GM18951 (cell line): ENCODE results near the gene SMOC2.

Source experiments
- POLR2A ChIP-seq: IDR thresholded peaks from 4 replicates; pipeline ENCODE4 v1.6.1; 2011; ENCODE audit warnings: mild to moderate bottlenecking; ENCODE audit not compliant: insufficient read length, insufficient read depth; ENCODE audit errors: extremely low read depth
- in situ Hi-C: fragments of 300-500 bp; cut with MboI; formaldehyde crosslinking; loops from one replicate; pipeline ENCODE4 v1.12.0; 2022; ENCODE audit warnings: low sequenced_read_pairs, mixed read lengths, inconsistent platforms; ENCODE audit not compliant: unreplicated experiment

The SMOC2 gene

DNA sequence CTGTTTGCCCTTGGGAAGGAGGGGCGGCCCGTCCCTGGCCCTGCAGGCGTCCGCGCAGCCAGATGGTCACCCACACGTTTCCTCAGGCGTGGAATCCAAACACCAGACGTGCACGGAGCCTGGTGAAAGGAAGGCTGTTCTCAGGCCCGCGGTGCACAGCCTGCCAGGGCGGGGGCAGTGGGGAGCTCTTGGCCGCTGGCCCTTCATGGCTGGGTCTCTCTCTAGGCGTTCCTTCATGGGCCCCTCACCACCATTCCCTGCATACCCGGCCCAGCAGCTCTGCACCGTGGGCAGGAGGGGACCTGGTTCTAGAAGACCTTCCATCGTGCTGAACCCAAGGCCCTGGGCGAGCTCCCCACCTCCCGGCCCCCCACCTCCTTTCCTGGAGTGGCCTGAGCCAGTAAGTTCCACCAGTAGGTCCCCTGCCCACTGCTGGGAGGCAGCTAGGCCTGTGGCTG is 30.4 kb upstream of the SMOC2 start:
- in situ Hi-C loops: no loop called here
- TF ChIP-seq POLR2A: no peak

DNA sequence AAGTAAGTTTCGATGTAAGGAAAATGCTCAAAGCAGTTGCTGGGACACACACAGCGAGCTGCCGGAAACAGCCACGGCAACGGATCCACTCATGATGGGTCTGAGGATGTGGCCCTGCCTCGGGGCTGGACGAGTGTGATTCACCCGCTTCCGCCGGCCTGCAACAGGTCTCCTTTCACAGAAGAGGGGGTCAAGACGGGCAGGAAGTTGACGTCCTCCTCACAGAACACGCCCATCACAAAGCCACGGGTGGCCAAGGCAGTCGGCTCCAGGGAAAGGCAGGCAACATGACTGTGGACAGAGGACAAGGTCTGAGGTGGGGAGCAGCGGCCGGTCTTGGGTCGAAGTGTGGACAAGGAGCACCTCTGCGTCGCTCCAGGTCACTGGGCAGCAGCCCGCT is 29.9 kb upstream of the SMOC2 start:
- in situ Hi-C loops: no loop called here
- TF ChIP-seq POLR2A: no peak

DNA sequence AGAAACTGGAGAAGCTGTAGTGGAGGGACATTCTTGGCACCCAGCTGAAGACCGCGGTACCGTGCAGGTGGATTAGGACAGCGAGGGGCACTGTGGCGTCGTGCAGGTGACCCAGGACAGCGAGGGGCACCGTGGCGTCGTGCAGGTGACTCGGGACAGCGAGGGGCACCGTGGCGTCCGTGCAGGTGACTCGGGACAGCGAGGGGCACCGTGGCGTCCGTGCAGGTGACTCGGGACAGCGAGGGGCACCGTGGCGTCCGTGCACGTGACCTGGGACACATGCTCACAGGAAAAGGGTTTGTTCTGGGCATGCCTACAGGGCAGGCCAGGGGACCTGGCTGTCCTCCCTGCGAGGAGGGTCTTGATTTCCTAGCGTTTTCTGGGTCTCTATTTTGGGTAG is 29.2 kb upstream of the SMOC2 start:
- in situ Hi-C loops: no loop called here
- TF ChIP-seq POLR2A: no peak

DNA sequence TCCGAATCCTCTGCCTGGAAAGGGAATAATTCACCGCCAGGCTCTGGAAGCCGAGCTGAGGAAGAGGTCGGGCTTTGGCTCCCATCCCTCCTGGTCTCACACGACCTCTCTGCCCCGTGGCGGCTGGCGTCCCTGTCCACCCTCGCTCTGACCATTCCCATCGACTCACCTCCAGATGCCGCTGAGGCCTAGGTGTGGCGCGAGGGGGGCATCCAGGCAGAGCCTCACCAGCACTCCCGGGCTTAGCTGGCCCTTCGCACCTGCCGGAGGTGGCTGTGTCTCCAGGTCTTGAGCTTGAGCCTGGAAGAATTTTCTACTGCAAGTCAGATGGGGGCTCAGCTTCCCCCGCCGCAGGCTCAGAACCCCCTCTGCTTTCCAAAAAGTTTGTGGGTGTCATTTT is 28.5 kb upstream of the SMOC2 start:
- in situ Hi-C loops: no loop called here
- TF ChIP-seq POLR2A: no peak

DNA sequence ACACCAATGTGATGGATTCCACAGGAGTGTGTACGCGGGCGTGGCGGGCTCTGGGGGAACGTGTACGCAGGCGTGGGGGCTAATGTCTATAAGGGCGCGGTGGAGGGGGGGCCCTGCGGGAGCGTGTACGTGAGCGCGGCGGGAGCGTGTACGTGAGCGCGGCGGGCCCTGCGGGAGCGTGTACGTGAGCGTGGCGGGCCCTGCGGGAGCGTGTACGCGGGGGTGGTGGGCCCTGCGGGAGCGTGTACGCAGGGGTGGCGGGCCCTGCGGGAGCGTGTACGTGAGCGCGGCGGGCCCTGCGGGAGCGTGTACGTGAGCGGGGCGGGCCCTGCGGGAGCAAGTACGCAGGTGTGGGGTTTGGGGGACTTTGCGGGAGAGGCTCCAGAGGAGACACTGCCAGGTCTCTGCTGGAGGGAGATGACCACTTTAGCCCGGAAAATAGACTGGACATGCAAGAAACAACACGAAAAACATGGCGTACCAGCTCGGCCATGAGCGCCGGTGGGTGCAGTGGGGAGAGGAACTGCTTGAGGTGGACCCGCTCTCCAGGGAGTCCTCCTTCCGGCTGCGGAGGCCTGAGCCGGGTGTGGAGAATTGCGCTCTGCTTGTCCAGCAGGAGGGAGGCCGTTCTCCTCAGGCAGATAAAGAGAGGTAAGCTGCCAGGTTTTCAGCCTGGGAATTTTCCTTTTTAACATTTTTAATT is 27.8 kb upstream of the SMOC2 start:
- no peak for TF ChIP-seq POLR2A
- in situ Hi-C loops: no loop called here

DNA sequence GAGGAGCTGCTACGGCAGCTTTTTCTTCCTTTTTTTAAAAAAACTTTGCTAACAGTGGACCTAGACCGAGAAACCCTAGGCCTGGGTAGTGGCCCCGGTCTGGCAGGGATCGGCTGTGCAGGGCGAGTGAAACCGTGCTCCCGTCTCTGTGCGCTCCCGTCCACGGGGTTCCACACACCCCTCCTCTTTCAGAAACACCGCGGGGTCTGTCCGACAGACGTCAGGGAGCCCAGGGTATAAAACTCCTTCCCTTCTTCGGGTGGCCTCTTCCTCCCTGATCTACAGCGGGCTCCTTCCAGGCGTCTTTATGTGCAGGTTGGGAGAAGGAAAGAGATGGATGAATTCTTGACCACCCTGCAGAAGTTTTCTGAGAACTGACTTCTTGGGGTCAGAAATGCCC is 27.1 kb upstream of the SMOC2 start:
- TF ChIP-seq POLR2A: no peak
- in situ Hi-C loops: no loop called here

DNA sequence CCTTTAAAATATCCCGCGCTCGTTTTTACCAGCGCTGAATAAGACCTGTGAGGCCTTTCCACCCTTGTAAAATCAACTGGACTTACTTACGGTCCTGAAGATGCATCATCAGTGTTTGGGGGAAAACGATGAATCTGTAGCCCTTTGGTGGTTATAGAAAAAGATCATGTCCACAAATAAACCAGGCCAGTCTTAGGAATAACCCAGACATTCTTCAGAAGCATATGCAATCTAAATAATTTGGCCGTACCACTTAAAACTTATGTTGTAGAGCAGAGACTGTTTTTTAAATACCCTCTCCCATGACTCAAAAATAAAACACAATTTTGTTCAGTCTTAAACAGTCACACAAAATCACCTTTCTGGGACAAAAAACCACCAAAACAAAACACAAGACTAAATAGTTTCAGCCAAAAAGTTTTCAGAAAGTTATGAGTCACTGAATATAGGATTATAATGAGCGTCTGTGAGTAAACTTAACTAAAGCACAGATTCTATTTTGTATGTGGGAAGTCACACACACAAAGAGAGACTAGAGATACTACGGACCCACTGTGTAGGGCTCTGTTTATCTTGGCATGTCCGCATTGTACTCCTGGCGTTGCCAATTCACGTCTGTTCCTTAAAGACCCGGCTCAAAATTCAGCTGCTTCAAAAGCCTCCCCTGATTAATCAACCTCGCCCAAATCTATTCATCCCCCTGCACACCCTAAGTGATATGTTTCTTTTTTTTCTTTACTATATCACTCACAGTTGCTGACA is 26.5 kb upstream of the SMOC2 start:
- in situ Hi-C loops: no loop called here
- no peak for TF ChIP-seq POLR2A

DNA sequence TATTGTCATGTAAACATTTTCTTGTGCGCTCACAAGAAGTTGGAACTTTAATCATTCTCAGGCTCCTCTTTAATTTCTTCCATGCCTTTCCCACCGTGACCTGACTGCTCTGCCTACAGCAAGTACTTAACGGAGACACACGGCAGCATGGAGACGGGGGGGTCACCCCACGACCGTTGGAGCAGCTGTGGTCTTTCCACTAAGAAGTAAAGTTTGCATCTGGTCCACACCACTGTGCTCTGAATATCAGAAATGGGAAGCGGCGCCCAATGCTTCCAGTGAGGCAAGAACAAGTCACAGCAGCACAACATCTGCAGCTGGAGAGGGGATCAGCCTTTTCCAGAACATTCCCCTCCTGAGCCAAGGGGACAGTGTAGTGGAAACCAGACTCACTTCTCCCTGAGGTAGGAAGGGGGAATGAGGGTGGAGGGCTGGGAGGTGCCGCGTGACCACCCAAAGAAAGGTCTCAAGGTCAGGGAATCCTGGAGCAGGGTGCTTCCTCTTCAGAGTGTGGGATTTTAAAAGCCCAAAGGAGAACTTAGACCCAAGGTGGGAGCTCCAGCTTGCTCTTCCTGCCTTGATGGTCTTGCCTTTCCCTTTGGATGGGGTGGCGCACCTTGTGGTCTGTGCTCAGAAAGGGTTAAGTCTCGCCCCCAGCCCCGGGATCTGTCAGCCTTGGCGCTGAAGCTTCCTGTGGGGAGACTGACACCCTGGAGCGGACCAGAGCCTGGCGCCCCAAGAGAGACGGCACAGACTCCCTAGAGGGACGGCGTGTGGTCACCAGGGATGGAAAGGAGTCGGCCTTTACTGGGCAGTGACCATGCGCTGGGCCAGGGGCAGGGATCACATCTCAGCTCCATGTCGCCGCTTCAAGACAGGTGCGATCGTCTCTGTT is 25.6 kb upstream of the SMOC2 start:
- in situ Hi-C loops: no loop called here
- no peak for TF ChIP-seq POLR2A

DNA sequence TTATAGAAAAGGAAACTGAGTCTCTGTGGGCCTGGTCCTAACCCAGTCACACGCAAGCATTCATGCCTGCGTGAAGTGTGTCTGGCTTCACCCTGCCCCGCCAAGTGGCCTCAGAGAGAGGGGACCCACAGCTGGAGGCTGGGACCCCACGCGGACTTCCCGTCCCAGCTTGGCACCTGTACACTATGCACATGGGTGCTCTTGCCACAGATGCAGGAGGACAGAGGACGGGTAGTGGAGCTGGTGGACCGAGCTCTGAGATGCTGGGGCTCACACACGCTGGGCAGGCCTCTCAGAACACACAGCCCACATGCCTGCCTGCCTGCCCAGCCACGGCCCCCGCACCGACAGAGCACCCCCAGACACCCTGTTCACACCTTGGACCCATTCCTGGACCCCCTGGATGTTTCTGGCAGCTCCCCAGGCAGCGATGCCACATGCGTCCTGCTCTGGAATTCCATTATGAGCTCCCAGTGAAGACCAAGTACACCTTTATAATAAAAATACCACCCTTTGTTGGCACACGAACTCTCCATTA is 24.9 kb upstream of the SMOC2 start:
- in situ Hi-C loops: no loop called here
- TF ChIP-seq POLR2A: no peak

DNA sequence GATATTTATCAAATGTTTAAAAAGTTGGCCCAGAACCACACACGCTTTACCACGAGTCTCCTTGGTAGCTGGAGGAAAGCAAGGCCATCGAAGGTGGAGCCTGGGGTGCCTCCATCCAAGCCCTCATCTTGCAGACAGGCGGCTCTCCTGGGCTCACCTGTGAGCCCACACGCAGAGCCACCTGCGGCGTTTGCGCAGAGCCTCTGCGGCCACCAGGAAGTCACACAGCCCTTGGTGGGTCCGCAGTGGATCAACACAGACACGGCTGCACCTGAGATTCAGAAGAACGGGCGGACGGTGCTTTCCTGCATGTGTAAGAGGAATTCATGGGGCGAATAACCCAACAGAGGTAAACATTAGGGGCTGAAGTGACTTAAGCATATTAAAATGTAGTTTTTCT is 24.5 kb upstream of the SMOC2 start:
- in situ Hi-C loops: no loop called here
- no peak for TF ChIP-seq POLR2A

DNA sequence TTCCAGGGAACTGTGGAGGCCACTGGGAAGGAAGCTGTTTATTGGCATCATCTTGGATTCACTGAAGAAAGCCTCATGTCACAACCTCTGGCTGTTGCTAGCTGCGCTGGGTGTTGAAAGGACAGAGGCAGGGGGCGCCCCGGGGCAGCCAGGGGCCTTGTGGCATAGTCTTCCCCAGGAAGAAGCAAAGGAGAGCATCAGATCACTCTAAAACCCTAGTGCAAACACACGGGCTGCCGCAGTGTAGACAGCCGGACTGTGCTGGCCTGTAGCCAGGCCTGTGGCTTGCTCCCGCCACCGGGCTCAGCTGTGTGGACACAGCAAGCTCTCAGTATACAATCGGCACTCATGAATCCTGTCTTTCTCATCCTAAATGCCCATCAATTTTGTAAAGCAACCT is 23.8 kb upstream of the SMOC2 start:
- no peak for TF ChIP-seq POLR2A
- in situ Hi-C loops: no loop called here

DNA sequence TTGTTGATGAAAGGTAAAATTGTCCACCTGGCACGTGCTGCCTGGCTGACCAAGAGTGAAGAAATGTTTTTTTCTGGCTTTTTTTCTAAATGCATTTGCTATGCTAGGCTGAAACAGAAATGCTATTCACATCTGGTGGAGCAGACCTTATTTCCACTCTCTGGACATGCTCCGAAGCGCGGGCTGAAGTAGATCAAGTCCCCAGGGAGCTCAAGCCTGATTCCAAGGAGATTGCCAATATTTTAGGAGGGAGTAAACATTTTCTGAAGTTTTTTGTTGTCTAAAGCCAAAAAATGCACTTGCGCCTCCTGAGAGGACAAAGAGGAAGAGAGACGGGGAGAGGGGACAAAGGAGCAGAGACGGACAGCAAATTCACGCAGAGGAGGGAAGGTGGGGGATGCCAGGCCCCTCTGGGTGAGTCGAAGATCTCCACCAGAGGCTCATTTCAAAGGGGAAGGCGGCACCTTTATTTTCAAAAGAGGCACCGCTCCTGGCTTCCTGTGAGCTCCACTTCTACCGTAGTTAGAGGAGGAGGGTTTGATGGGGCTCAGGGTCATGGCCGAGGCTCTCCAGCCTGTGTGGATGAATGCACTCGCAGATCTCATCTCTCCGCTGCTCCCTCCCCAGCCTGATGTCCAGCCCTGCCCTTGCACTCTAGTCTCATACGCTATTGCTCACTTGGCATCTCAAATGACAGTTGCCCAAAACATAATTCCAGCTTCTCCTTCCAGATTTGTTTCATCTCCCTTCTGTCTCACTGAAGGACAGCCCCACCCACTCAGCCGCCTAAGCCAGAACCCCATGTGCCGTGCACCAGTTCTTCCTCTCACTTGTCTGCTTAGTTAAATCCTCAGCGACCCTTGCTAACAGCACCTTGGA is 23.1 kb upstream of the SMOC2 start:
- in situ Hi-C loops: no loop called here
- TF ChIP-seq POLR2A: no peak
